T-helper 1 cell treated with Interleukin-12 subunit alpha and Interleukin-12 subunit beta and Interleukin-4 antibody, amounts not matched to agents 30 ng/mL and 1 ng/mL, for 36 hours (primary cell): ENCODE results near the gene PRAMEF18. TPM values are rescaled to one million over a fixed set of nuclear protein-coding genes. Genes with fewer than 3 reads are reported as not detected.
"Not testable (repeated sequence)": the region's sequence is repeated elsewhere in the genome, so short reads cannot be mapped to it uniquely, and the experiment has no call there.

ENCODE experiments used
- intact Hi-C: fragments of 100-400 bp; cut with micrococcal nuclease; formaldehyde crosslinking; loops from one replicate; pipeline ENCODE4 v1.15.1; 2024
- total RNA-seq: library from RNA; stranded (reverse); gene quantifications from 2 replicates; pipeline ENCODE4 v1.2.3, GENCODE V29; 2022

Gene PRAMEF18
- total RNA-seq, 1 donor from 2014 or later, result not detected

- intact Hi-C loops, result not testable (repeated sequence)
Measured at GRCh38 chr1:13208712-13209111, 17.2 kb downstream of the PRAMEF18 start.

GRCh38 chr1:13201309-13201708 is 24.6 kb downstream of the PRAMEF18 start, which contains the start of gene PRAMEF13:
Gene PRAMEF13 (minus strand): TSS chr1:13201409. CDS start chr1:13199589, 1,820 bp downstream.
- intact Hi-C loops, result not testable (repeated sequence)

Other genes with a start within 250 kb of the PRAMEF18 start
- not detected in 2 replicates for gene PRAMEF27, start 169.6 kb downstream of the PRAMEF18 start, total RNA-seq
- not detected in 2 replicates for gene HNRNPCL3, start 165.4 kb downstream of the PRAMEF18 start, total RNA-seq
- gene PRAMEF25, start 155.4 kb downstream of the PRAMEF18 start, total RNA-seq, result not detected in 2 replicates
- gene HNRNPCL2, start 109.3 kb downstream of the PRAMEF18 start, total RNA-seq, result not detected in 2 replicates
- gene PRAMEF26, start 70.1 kb downstream of the PRAMEF18 start, total RNA-seq, result not detected in 2 replicates
- not detected in 2 replicates for gene HNRNPCL4, start 60.5 kb downstream of the PRAMEF18 start, total RNA-seq
- not detected in 2 replicates for gene PRAMEF9, start 54.3 kb downstream of the PRAMEF18 start, total RNA-seq
- gene PRAMEF13, start 24.7 kb downstream of the PRAMEF18 start, total RNA-seq, result not detected in 2 replicates
- not detected in 2 replicates for gene PRAMEF5, start 28.0 kb upstream of the PRAMEF18 start, total RNA-seq
- gene PRAMEF8, start 59.0 kb upstream of the PRAMEF18 start, total RNA-seq, result not detected in 2 replicates
- not detected in 2 replicates for gene PRAMEF33, start 77.4 kb upstream of the PRAMEF18 start, total RNA-seq
- not detected in 2 replicates for gene PRAMEF15, start 89.4 kb upstream of the PRAMEF18 start, total RNA-seq
- gene PRAMEF14, start 121.0 kb upstream of the PRAMEF18 start, total RNA-seq, result not detected in 2 replicates
- not detected in 2 replicates for gene PRAMEF19, start 145.8 kb upstream of the PRAMEF18 start, total RNA-seq
- not detected in 2 replicates for gene PRAMEF17, start 163.5 kb upstream of the PRAMEF18 start, total RNA-seq
- gene PRAMEF20, start 184.3 kb upstream of the PRAMEF18 start, total RNA-seq, result not detected in 2 replicates